Measurements from ENCODE around the gene ALB. TPM values are rescaled to one million over a fixed set of nuclear protein-coding genes. Genes with fewer than 3 reads are reported as not detected.

Gene ALB
- total RNA-seq, 1 donor from 2014 or later, result 0.64 TPM

- Mint-ChIP-seq H3K36me3 (ENCODE audit: low read depth, unreplicated experiment) (no peaks in the 10 kb centered on the region), H3K9me3 (ENCODE audit: unreplicated experiment) (no peaks in the 10 kb centered on the region), H3K27me3 (ENCODE audit: unreplicated experiment) (no peaks in the 10 kb centered on the region), H3K4me3 (ENCODE audit: unreplicated experiment) (no peak overlapping the region), H3K4me1 (ENCODE audit: unreplicated experiment) (peaks cover 3% of the 10 kb centered on the region), H3K27ac (ENCODE audit: unreplicated experiment) (no peak overlapping the region)
- no peak for DNase-seq (ENCODE audit: low spot score)
- TF ChIP-seq CTCF (IDR thresholded peaks at IDR 0.05; ENCODE audit: unreplicated experiment), result no peak
These were observed 34.6 kb downstream of the ALB start for GRCh38 chr4:73438582-73439215.

GRCh38 chr4:73439445-73439844 is 35.4 kb downstream of the ALB start:
- no peaks in the 10 kb centered on the region for H3K27me3 Mint-ChIP-seq (ENCODE audit: unreplicated experiment)
- no peak for DNase-seq (ENCODE audit: low spot score)
- H3K4me1 Mint-ChIP-seq (ENCODE audit: unreplicated experiment), result peaks cover 3% of the 10 kb centered on the region
- no peaks in the 10 kb centered on the region for H3K9me3 Mint-ChIP-seq (ENCODE audit: unreplicated experiment)
- no peak for TF ChIP-seq CTCF (IDR thresholded peaks at IDR 0.05; ENCODE audit: unreplicated experiment)
- no peak overlapping the region for H3K27ac Mint-ChIP-seq (ENCODE audit: unreplicated experiment)
- no peaks in the 10 kb centered on the region for H3K36me3 Mint-ChIP-seq (ENCODE audit: low read depth, unreplicated experiment)
- H3K4me3 Mint-ChIP-seq (ENCODE audit: unreplicated experiment), result no peak overlapping the region

GRCh38 chr4:73439991-73440390 is 35.9 kb downstream of the ALB start:
- Mint-ChIP-seq H3K27me3 (ENCODE audit: unreplicated experiment) (no peaks in the 10 kb centered on the region), H3K4me1 (ENCODE audit: unreplicated experiment) (peaks cover 3% of the 10 kb centered on the region), H3K4me3 (ENCODE audit: unreplicated experiment) (no peak overlapping the region), H3K9me3 (ENCODE audit: unreplicated experiment) (no peaks in the 10 kb centered on the region), H3K27ac (ENCODE audit: unreplicated experiment) (no peak overlapping the region), H3K36me3 (ENCODE audit: low read depth, unreplicated experiment) (no peaks in the 10 kb centered on the region)
- TF ChIP-seq CTCF (IDR thresholded peaks at IDR 0.05; ENCODE audit: unreplicated experiment), result no peak
- DNase-seq (ENCODE audit: low spot score), result no peak

- H3K9me3 Mint-ChIP-seq (ENCODE audit: unreplicated experiment), result no peaks in the 10 kb centered on the region
- DNase-seq (ENCODE audit: low spot score), result no peak
- no peak overlapping the region for H3K27ac Mint-ChIP-seq (ENCODE audit: unreplicated experiment)
- no peaks in the 10 kb centered on the region for H3K36me3 Mint-ChIP-seq (ENCODE audit: low read depth, unreplicated experiment)
- H3K4me1 Mint-ChIP-seq (ENCODE audit: unreplicated experiment), result peaks cover 3% of the 10 kb centered on the region
- no peaks in the 10 kb centered on the region for H3K27me3 Mint-ChIP-seq (ENCODE audit: unreplicated experiment)
- no peak for TF ChIP-seq CTCF (IDR thresholded peaks at IDR 0.05; ENCODE audit: unreplicated experiment)
- no peak overlapping the region for H3K4me3 Mint-ChIP-seq (ENCODE audit: unreplicated experiment)
These were observed 36.6 kb downstream of the ALB start for GRCh38 chr4:73440653-73441052.

GRCh38 chr4:73442275-73442674 is 38.2 kb downstream of the ALB start:
- H3K4me1 Mint-ChIP-seq (ENCODE audit: unreplicated experiment), result peaks cover 3% of the 10 kb centered on the region
- no peak for DNase-seq (ENCODE audit: low spot score)
- no peaks in the 10 kb centered on the region for H3K36me3 Mint-ChIP-seq (ENCODE audit: low read depth, unreplicated experiment)
- H3K4me3 Mint-ChIP-seq (ENCODE audit: unreplicated experiment), result no peak overlapping the region
- H3K9me3 Mint-ChIP-seq (ENCODE audit: unreplicated experiment), result no peaks in the 10 kb centered on the region
- H3K27ac Mint-ChIP-seq (ENCODE audit: unreplicated experiment), result no peak overlapping the region
- no peaks in the 10 kb centered on the region for H3K27me3 Mint-ChIP-seq (ENCODE audit: unreplicated experiment)
- no peak for TF ChIP-seq CTCF (IDR thresholded peaks at IDR 0.05; ENCODE audit: unreplicated experiment)
